ENCODE measurements around the gene EEFSEC.

The EEFSEC gene

DNA sequence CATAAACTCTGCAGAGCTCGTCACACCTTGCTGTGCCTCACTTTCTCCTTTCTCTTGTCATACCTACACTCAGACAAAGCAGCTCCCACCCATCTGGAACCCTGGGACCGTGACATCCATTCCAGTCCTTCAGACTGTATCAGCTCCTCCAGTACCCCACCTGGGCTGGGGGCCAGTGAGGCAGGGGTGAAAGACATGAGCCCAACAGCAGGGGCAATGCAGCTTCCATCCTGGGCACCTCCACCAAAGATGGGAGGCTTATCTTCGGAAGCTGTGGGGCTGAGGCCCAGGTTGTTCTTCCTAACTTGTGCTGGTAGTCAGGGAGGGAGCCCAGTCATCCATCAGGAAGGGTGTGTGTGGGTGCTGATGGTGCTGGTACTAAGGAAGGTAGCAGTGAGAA is 109.2 kb downstream of the EEFSEC start:
- Histone ChIP-seq H3K4me2 (ENCODE audit: low read length) (no peak overlapping the region), H3K9me3 (ENCODE audit: insufficient read depth, low read length) (no peaks in the 10 kb centered on the region), H3K79me2 (ENCODE audit: low read length) (no peaks in the 10 kb centered on the region), H3K9ac (ENCODE audit: low read length) (no peak overlapping the region), H4K20me1 (ENCODE audit: insufficient read depth, low read length) (no peaks in the 10 kb centered on the region), H3K27me3 (ENCODE audit: low read depth, low read length) (no peaks in the 10 kb centered on the region), H3K36me3 (replicated peaks; ENCODE audit: low read depth, low read length) (peaks cover 8% of the 10 kb centered on the region), H2AFZ (ENCODE audit: low read depth, low read length) (no peak overlapping the region), H3K4me1 (ENCODE audit: low read length) (no peaks in the 10 kb centered on the region), H3K4me3 (ENCODE audit: low read length) (no peak overlapping the region), H3K27ac (ENCODE audit: low read length) (no peak overlapping the region)
- TF ChIP-seq EZH2phosphoT487 (IDR thresholded peaks at IDR 0.05; ENCODE audit: low read depth) = no peak

DNA sequence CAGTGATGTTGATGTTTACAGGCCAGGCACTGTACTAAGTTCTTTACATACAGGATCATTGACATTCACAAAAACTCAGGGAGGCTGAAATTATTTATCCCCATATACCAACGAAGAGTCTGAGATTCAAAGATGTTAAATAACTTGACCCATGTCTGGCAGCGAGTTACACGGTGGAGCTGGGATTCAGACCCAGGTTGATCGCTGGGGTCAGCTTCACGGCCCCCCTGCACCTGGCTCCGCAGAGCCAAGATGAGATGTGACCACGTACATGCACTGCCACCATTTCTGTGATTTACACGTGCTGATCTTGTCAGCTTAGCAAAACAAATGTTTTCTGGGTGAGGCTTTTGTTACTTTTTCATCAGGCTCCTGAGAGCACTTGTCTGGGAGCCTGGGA is 109.8 kb downstream of the EEFSEC start:
- Histone ChIP-seq H4K20me1 (ENCODE audit: insufficient read depth, low read length) (no peaks in the 10 kb centered on the region), H3K4me1 (ENCODE audit: low read length) (no peaks in the 10 kb centered on the region), H3K27me3 (ENCODE audit: low read depth, low read length) (no peaks in the 10 kb centered on the region), H2AFZ (ENCODE audit: low read depth, low read length) (no peak overlapping the region), H3K27ac (ENCODE audit: low read length) (no peak overlapping the region), H3K4me2 (ENCODE audit: low read length) (no peak overlapping the region), H3K9me3 (ENCODE audit: insufficient read depth, low read length) (no peaks in the 10 kb centered on the region), H3K9ac (ENCODE audit: low read length) (no peak overlapping the region), H3K79me2 (ENCODE audit: low read length) (no peaks in the 10 kb centered on the region), H3K36me3 (replicated peaks; ENCODE audit: low read depth, low read length) (peaks cover 8% of the 10 kb centered on the region), H3K4me3 (ENCODE audit: low read length) (no peak overlapping the region)
- TF ChIP-seq EZH2phosphoT487 (IDR thresholded peaks at IDR 0.05; ENCODE audit: low read depth) = no peak
- TF ChIP-seq, protein P1, sequence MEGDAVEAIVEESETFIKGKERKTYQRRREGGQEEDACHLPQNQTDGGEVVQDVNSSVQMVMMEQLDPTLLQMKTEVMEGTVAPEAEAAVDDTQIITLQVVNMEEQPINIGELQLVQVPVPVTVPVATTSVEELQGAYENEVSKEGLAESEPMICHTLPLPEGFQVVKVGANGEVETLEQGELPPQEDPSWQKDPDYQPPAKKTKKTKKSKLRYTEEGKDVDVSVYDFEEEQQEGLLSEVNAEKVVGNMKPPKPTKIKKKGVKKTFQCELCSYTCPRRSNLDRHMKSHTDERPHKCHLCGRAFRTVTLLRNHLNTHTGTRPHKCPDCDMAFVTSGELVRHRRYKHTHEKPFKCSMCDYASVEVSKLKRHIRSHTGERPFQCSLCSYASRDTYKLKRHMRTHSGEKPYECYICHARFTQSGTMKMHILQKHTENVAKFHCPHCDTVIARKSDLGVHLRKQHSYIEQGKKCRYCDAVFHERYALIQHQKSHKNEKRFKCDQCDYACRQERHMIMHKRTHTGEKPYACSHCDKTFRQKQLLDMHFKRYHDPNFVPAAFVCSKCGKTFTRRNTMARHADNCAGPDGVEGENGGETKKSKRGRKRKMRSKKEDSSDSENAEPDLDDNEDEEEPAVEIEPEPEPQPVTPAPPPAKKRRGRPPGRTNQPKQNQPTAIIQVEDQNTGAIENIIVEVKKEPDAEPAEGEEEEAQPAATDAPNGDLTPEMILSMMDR (IDR thresholded peaks at IDR 0.05; ENCODE audit: low read depth, low read length) = no peak

DNA sequence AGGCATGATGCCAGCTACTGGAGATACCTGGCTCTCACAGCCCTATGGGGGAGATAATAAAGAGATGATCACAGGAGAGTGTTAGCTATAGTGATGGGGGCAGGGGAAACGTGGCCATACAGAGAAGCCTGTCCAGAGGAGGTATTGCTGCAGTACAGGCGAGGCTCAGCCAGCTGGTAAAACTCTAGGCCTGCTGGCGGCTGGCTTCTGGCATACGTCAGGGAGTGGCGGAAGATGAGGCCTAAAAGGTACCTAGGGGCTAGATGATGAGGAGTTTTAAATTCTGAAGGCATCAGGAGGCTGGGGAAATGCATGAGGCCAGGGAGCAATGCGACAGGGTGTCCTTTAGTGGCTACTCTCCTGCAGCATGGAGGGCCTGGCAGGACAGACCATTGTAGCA is 110.7 kb downstream of the EEFSEC start:
- Histone ChIP-seq H3K27me3 (ENCODE audit: low read depth, low read length) (no peaks in the 10 kb centered on the region), H3K9me3 (ENCODE audit: insufficient read depth, low read length) (no peaks in the 10 kb centered on the region), H4K20me1 (ENCODE audit: insufficient read depth, low read length) (no peaks in the 10 kb centered on the region), H3K4me1 (ENCODE audit: low read length) (no peaks in the 10 kb centered on the region), H3K79me2 (ENCODE audit: low read length) (no peaks in the 10 kb centered on the region), H3K27ac (ENCODE audit: low read length) (no peak overlapping the region), H3K4me2 (ENCODE audit: low read length) (no peak overlapping the region), H3K4me3 (ENCODE audit: low read length) (no peak overlapping the region), H3K36me3 (replicated peaks; ENCODE audit: low read depth, low read length) (peaks cover 8% of the 10 kb centered on the region), H3K9ac (ENCODE audit: low read length) (no peak overlapping the region), H2AFZ (ENCODE audit: low read depth, low read length) (no peak overlapping the region)
- TF ChIP-seq EZH2phosphoT487 (IDR thresholded peaks at IDR 0.05; ENCODE audit: low read depth) = no peak
- TF ChIP-seq, protein P1 (IDR thresholded peaks at IDR 0.05; ENCODE audit: low read depth, low read length) = no peak

DNA sequence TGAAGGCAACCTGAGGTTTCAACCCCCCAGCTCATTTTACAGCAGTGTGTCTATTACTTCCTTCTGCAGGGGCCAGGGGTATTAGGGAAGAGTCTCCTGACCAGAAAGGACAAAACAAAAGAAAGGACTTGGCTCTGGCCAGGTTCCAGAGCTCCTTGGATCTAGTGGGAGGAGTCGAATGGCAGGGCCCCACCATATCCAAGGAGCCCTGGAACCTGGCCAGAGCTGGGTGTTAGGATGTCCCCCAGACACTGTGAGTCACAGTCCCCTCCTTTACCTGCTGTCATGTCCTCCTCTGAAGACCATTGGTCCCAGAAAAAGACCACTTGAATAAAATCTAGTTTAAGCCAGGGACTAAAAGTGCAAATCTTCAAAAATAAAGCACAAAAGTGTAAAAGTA is 113.2 kb downstream of the EEFSEC start:
- Histone ChIP-seq H3K9ac (ENCODE audit: low read length) (no peak overlapping the region), H3K4me1 (ENCODE audit: low read length) (no peaks in the 10 kb centered on the region), H3K27ac (ENCODE audit: low read length) (no peak overlapping the region), H2AFZ (ENCODE audit: low read depth, low read length) (no peak overlapping the region), H3K4me2 (ENCODE audit: low read length) (no peak overlapping the region), H3K36me3 (replicated peaks; ENCODE audit: low read depth, low read length) (no peaks in the 10 kb centered on the region), H4K20me1 (ENCODE audit: insufficient read depth, low read length) (no peaks in the 10 kb centered on the region), H3K79me2 (ENCODE audit: low read length) (no peaks in the 10 kb centered on the region), H3K4me3 (ENCODE audit: low read length) (no peak overlapping the region), H3K9me3 (ENCODE audit: insufficient read depth, low read length) (no peaks in the 10 kb centered on the region), H3K27me3 (ENCODE audit: low read depth, low read length) (no peaks in the 10 kb centered on the region)
- TF ChIP-seq, protein P1 (IDR thresholded peaks at IDR 0.05; ENCODE audit: low read depth, low read length) = no peak
- TF ChIP-seq EZH2phosphoT487 (IDR thresholded peaks at IDR 0.05; ENCODE audit: low read depth) = no peak

DNA sequence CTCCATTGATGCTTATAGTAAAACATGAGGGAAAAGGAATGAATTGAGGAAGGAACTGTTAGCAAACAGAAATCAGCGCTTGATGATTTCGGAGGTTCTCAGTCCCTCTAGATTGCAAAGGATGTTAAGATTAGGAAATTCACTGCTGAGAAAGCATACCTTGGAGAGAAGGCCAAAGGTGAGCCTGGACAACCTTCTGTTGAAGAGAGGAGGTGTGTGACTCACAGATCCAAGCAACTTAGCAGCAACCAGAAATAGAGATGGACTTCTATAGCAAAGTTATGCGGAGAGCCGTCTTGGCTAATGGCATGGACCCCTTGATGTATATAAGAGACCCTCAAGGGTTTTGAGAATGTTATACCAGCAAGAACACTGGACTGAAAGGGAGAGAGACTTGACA is 114.3 kb downstream of the EEFSEC start:
- no peak overlapping the region for H3K4me3 ChIP-seq (ENCODE audit: low read length)
- no peaks in the 10 kb centered on the region for H3K79me2 ChIP-seq (ENCODE audit: low read length)
- H2AFZ ChIP-seq (ENCODE audit: low read depth, low read length) = no peak overlapping the region
- H3K9me3 ChIP-seq (ENCODE audit: insufficient read depth, low read length) = no peaks in the 10 kb centered on the region
- no peak overlapping the region for H3K27ac ChIP-seq (ENCODE audit: low read length)
- no peak overlapping the region for H3K9ac ChIP-seq (ENCODE audit: low read length)
- H3K36me3 ChIP-seq (replicated peaks; ENCODE audit: low read depth, low read length) = no peaks in the 10 kb centered on the region
- H4K20me1 ChIP-seq (ENCODE audit: insufficient read depth, low read length) = no peaks in the 10 kb centered on the region
- no peaks in the 10 kb centered on the region for H3K27me3 ChIP-seq (ENCODE audit: low read depth, low read length)
- no peak for TF ChIP-seq EZH2phosphoT487 (IDR thresholded peaks at IDR 0.05; ENCODE audit: low read depth)
- TF ChIP-seq, protein P1 (IDR thresholded peaks at IDR 0.05; ENCODE audit: low read depth, low read length) = no peak
- H3K4me2 ChIP-seq (ENCODE audit: low read length) = no peak overlapping the region
- no peaks in the 10 kb centered on the region for H3K4me1 ChIP-seq (ENCODE audit: low read length)

All from OCI-LY3 (cell line).